Neural cell (in vitro differentiated cells): ENCODE data around the gene FHOD1.

ENCODE experiments used
- CTCF ChIP-seq: fragments of 450-650 bp; IDR thresholded peaks from 2 replicates; pipeline ENCODE4 v1.5.1; 2014; ENCODE audit warnings: antibody characterized with exemption, mild to moderate bottlenecking, moderate library complexity; ENCODE audit not compliant: poor library complexity, severe bottlenecking
- EZH2 ChIP-seq: fragments of 200-600, 300-800 bp; shearing (Covaris generic), sonication (generic); IDR thresholded peaks from 2 replicates; pipeline ENCODE4 v1.6.1; 2014; ENCODE audit warnings: antibody characterized with exemption, low read length, borderline replicate concordance, mild to moderate bottlenecking; ENCODE audit not compliant: insufficient read depth, poor library complexity, severe bottlenecking
- POLR2AphosphoS5 ChIP-seq: IDR thresholded peaks from 2 replicates; pipeline ENCODE4 v1.6.1; 2012
- REST ChIP-seq: IDR thresholded peaks from 2 replicates; pipeline ENCODE4 v1.6.1; 2012; ENCODE audit warnings: borderline replicate concordance
- SMC3 ChIP-seq: fragments of 450-650 bp; conservative IDR thresholded peaks from 2 replicates; pipeline ENCODE4 v1.6.1; 2014; ENCODE audit warnings: antibody characterized with exemption, mild to moderate bottlenecking, moderate library complexity; ENCODE audit not compliant: poor library complexity

- TF ChIP-seq EZH2 (no peak), CTCF (no peak), POLR2AphosphoS5 (no peak), SMC3 (no peak), REST (no peak)
Observed at GRCh38 chr16:67256701-67257230, 9.5 kb upstream of the FHOD1 start.
